ENCODE data around the gene MOCS1. TPM values are rescaled to one million over a fixed set of nuclear protein-coding genes. Genes with fewer than 3 reads are reported as not detected.
A peak's percentile ranks its signal among the peaks of the same experiment; 100 is the strongest.

Gene MOCS1
- polyA plus RNA-seq, 1 of the 3 experiments (the other 2 are of a cell fraction): 4.2 TPM

DNA sequence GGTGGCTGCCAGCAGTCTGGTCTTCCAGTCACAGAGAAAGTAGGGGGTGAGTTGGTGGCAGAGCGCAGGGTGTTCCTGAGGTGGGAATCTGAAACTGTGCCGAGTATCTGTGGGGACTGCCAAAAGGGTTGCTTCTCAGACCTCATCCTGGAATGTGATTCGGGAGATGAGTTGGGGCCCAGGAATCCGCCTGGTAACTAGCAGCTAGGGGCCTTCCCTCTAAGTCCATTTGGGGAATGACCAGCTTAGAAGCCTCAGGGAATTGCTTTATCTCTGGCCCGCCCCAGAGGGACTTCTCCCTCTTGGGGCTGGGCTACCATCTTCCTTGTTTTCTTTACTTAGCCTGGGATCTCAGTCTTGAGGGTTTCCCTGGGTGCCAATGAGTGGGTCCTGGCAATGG lies 49.6 kb downstream of the MOCS1 start:
- Histone ChIP-seq H3K4me1 (ENCODE audit: control insufficient read depth in 1 of 2, insufficient read depth in 2 of 2, low read depth in 1 of 2, low read length in 1 of 2) (peaks cover 0 to 30% of the 10 kb centered on the region in 2 experiments; a peak in 2 of 4 replicates), H3K27me3 (ENCODE audit: insufficient read depth) (no peaks in the 10 kb centered on the region), H3K4me3 (ENCODE audit: low read depth in 2 of 2, low read length in 1 of 2) (no peak overlapping the region), H3F3A (replicated peaks; ENCODE audit: insufficient read depth) (no peaks in the 10 kb centered on the region), H3K9me3 (no peaks in the 10 kb centered on the region), H3K79me2 (ENCODE audit: insufficient read depth) (no peaks in the 10 kb centered on the region), H3K9me2 (no peaks in the 10 kb centered on the region), H3K9ac (no peak overlapping the region), H3K4me2 (no peak overlapping the region), H3K36me3 (replicated peaks in 1 of 2; ENCODE audit: control insufficient read depth in 1 of 2, insufficient read depth in 2 of 2, low read length in 1 of 2) (no peaks in the 10 kb centered on the region), H2AFZ (ENCODE audit: low read depth) (no peak overlapping the region), H4K20me1 (ENCODE audit: insufficient read depth) (no peaks in the 10 kb centered on the region), H3K27ac (ENCODE audit: low read depth in 2 of 2, low read length in 1 of 2) (0 out of 4 replicates have a peak overlapping the region, but pooled peaks of 1 of the 2 experiments have one; percentile 20)
- WGBS (ENCODE audit: low lambda C conversion rate): 17% methylated on average over 3 of the region's 5 CpGs
- no peak for DNase-seq
- ChIA-PET CTCF (interaction anchor here (1.0 kb wide), 2 partner anchors 20 to 507 kb away, joined by 3 read pairs; no protein-coding TSS in a partner anchor), POLR2A (no interaction called here)
- TF ChIP-seq USF1 (IDR thresholded peaks at IDR 0.05; ENCODE audit: borderline replicate concordance, low read depth) (no peak), MXI1 (IDR thresholded peaks at IDR 0.05; ENCODE audit: low read depth, low read length) (no peak), RXRA (IDR thresholded peaks at IDR 0.05; ENCODE audit: borderline replicate concordance, low read depth) (no peak), FOXM1 (IDR thresholded peaks at IDR 0.05; ENCODE audit: low read depth) (no peak), SIN3A (IDR thresholded peaks at IDR 0.05; ENCODE audit: borderline replicate concordance, low read depth, low read length) (no peak), TAF1 (IDR thresholded peaks at IDR 0.05; ENCODE audit: borderline replicate concordance, low read depth, low read length) (no peak), CHD2 (IDR thresholded peaks at IDR 0.05; ENCODE audit: low read length, partially characterized antibody) (no peak), GATA2 (CRISPR knock-in tag; IDR thresholded peaks at IDR 0.05) (no peak), RFX5 (IDR thresholded peaks at IDR 0.05; ENCODE audit: low read length) (no peak), TCF12 (IDR thresholded peaks at IDR 0.05) (no peak), EP300 (IDR thresholded peaks at IDR 0.05; ENCODE audit: borderline replicate concordance in 1 of 2, low read depth in 1 of 2, low read length in 1 of 2) (no peak), SMC3 (IDR thresholded peaks at IDR 0.05; ENCODE audit: low read depth, low read length) (no peak), GABPA (IDR thresholded peaks at IDR 0.05; ENCODE audit: low read depth) (no peak), NRF1 (IDR thresholded peaks at IDR 0.05; ENCODE audit: low read depth, low read length) (no peak)
- TF ChIP-seq, protein P1, sequence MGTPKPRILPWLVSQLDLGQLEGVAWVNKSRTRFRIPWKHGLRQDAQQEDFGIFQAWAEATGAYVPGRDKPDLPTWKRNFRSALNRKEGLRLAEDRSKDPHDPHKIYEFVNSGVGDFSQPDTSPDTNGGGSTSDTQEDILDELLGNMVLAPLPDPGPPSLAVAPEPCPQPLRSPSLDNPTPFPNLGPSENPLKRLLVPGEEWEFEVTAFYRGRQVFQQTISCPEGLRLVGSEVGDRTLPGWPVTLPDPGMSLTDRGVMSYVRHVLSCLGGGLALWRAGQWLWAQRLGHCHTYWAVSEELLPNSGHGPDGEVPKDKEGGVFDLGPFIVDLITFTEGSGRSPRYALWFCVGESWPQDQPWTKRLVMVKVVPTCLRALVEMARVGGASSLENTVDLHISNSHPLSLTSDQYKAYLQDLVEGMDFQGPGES (IDR thresholded peaks at IDR 0.05; ENCODE audit: low read depth, low read length): no peak

DNA sequence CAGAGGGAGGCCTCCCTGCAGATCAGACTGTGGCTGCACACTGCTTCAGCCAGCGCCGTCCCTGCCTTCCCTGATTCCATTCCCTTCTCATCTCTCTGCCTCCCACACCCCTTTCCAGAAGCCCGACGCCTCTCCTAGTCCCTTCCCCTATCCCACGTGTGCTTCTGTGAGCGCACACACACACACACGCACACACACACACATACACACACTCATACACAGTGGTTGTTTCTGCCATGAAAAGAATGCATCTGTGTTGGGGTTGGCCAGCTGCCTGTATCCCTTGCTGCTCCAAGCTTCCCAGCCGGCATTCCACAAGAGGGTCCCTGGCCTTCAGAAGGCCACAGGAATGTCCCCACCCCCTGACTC lies 51.7 kb downstream of the MOCS1 start:
- Histone ChIP-seq H3K4me3 (ENCODE audit: low read depth in 2 of 2, low read length in 1 of 2) (no peak overlapping the region), H3K27me3 (ENCODE audit: insufficient read depth) (no peaks in the 10 kb centered on the region), H3K9ac (peak overlapping the region; percentile 24; the same call in 1 of the 2 replicates), H3K79me2 (ENCODE audit: insufficient read depth) (no peaks in the 10 kb centered on the region), H3K36me3 (replicated peaks in 1 of 2; ENCODE audit: control insufficient read depth in 1 of 2, insufficient read depth in 2 of 2, low read length in 1 of 2) (no peaks in the 10 kb centered on the region), H3F3A (replicated peaks; ENCODE audit: insufficient read depth) (no peaks in the 10 kb centered on the region), H4K20me1 (ENCODE audit: insufficient read depth) (no peaks in the 10 kb centered on the region), H3K27ac (ENCODE audit: low read depth in 2 of 2, low read length in 1 of 2) (peak overlapping the region in 1 of 2 experiments; percentile 77; a peak in 3 of 4 replicates), H3K4me2 (peak overlapping the region; percentile 59; the same call in 1 of the 2 replicates), H2AFZ (ENCODE audit: low read depth) (peak overlapping the region; percentile 26; the same call in 1 of the 2 replicates), H3K9me3 (no peaks in the 10 kb centered on the region), H3K9me2 (no peaks in the 10 kb centered on the region), H3K4me1 (ENCODE audit: control insufficient read depth in 1 of 2, insufficient read depth in 2 of 2, low read depth in 1 of 2, low read length in 1 of 2) (peaks cover 0 to 23% of the 10 kb centered on the region in 2 experiments; a peak in 2 of 4 replicates)
- CTCF ChIA-PET: interaction anchor here (0.9 to 3.5 kb wide), 4 partner anchors 9 to 521 kb away, joined by 3 to 22 read pairs (median 4); no protein-coding TSS in a partner anchor
- POLR2A ChIA-PET: no interaction called here
- TF ChIP-seq TCF12 (IDR thresholded peaks at IDR 0.05) (peak; percentile 51), NFIC (IDR thresholded peaks at IDR 0.05; ENCODE audit: borderline replicate concordance) (peak; percentile 76), POLR2AphosphoS5 (IDR thresholded peaks at IDR 0.05; ENCODE audit: low read depth, low read length) (no peak), USF1 (IDR thresholded peaks at IDR 0.05; ENCODE audit: borderline replicate concordance, low read depth) (peak; percentile 15; the same call in 1 of the 2 replicates), EP300 (IDR thresholded peaks at IDR 0.05; ENCODE audit: borderline replicate concordance in 1 of 2, low read depth in 1 of 2, low read length in 1 of 2) (peak in 1 of 2 experiments; percentile 37; a peak in 1 of 4 replicates), TEAD4 (IDR thresholded peaks at IDR 0.05; ENCODE audit: borderline replicate concordance, insufficient read depth) (peak; percentile 47; the same call in 1 of the 2 replicates)
- TF ChIP-seq, protein P2, sequence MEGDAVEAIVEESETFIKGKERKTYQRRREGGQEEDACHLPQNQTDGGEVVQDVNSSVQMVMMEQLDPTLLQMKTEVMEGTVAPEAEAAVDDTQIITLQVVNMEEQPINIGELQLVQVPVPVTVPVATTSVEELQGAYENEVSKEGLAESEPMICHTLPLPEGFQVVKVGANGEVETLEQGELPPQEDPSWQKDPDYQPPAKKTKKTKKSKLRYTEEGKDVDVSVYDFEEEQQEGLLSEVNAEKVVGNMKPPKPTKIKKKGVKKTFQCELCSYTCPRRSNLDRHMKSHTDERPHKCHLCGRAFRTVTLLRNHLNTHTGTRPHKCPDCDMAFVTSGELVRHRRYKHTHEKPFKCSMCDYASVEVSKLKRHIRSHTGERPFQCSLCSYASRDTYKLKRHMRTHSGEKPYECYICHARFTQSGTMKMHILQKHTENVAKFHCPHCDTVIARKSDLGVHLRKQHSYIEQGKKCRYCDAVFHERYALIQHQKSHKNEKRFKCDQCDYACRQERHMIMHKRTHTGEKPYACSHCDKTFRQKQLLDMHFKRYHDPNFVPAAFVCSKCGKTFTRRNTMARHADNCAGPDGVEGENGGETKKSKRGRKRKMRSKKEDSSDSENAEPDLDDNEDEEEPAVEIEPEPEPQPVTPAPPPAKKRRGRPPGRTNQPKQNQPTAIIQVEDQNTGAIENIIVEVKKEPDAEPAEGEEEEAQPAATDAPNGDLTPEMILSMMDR (IDR thresholded peaks at IDR 0.05): no peak
- TF ChIP-seq, protein P3, sequence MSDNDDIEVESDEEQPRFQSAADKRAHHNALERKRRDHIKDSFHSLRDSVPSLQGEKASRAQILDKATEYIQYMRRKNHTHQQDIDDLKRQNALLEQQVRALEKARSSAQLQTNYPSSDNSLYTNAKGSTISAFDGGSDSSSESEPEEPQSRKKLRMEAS (IDR thresholded peaks at IDR 0.05; ENCODE audit: low read depth): peak; percentile 60; the same call in 1 of the 2 replicates
- no peak for DNase-seq
- WGBS (ENCODE audit: low lambda C conversion rate): 53% methylated on average over 7 of the region's 8 CpGs

Data from SK-N-SH (cell line).